Peyer's patch (tissue), 4 donors: ENCODE results near the gene SLC29A2.

Source experiments
- CTCF ChIP-seq, 6 experiments: fragments of 450-650 bp in 4 of 6; fragments of 200-600 bp in 2 of 6; sonication (generic) in 1 of 6; IDR thresholded peaks; one replicate each; pipeline ENCODE4 v1.5.1; 2017 to 2019; ENCODE audit warnings: antibody characterized with exemption in 6 of 6, mild to moderate bottlenecking in 3 of 6, moderate library complexity in 1 of 6
- POLR2A ChIP-seq, 2 donors: fragments of 450-650 bp; IDR thresholded peaks; one replicate each; pipeline ENCODE4 v1.5.1; 2017; ENCODE audit warnings: antibody characterized with exemption in 2 of 2, mild to moderate bottlenecking in 2 of 2, moderate library complexity in 2 of 2

GRCh38 chr11:66315498-66315885, 56.1 kb downstream of the SLC29A2 start:
- TF ChIP-seq CTCF (IDR thresholded peaks at IDR 0.05): no peak
- no peak for TF ChIP-seq POLR2A (IDR thresholded peaks at IDR 0.05)
